Measurements from ENCODE around the gene WWC2. TPM values are rescaled to one million over a fixed set of nuclear protein-coding genes. Genes with fewer than 3 reads are reported as not detected.

WWC2 gene
- total RNA-seq, 1 experiment from 2014 or later, result 126 TPM

DNA sequence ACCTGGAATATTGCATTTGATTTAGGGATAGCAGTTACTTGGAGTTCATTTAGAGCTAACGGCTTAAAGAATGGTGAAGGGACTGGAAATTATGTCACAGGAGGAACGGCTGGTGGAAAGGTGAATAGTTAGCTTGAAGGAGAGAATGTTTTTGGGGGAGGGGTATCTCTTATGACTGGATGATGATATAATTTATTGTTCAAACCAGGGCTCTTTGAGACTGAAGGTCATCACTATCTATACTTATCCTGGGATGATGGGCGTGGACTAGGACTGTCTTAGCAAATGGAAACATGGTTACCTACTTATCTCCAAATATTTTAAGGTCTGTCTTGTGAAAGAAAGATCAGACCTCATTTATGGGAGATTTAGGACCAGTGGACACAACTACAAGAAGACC lies 30.1 kb downstream of the WWC2 start (continued):
- TF ChIP-seq, protein P1, sequence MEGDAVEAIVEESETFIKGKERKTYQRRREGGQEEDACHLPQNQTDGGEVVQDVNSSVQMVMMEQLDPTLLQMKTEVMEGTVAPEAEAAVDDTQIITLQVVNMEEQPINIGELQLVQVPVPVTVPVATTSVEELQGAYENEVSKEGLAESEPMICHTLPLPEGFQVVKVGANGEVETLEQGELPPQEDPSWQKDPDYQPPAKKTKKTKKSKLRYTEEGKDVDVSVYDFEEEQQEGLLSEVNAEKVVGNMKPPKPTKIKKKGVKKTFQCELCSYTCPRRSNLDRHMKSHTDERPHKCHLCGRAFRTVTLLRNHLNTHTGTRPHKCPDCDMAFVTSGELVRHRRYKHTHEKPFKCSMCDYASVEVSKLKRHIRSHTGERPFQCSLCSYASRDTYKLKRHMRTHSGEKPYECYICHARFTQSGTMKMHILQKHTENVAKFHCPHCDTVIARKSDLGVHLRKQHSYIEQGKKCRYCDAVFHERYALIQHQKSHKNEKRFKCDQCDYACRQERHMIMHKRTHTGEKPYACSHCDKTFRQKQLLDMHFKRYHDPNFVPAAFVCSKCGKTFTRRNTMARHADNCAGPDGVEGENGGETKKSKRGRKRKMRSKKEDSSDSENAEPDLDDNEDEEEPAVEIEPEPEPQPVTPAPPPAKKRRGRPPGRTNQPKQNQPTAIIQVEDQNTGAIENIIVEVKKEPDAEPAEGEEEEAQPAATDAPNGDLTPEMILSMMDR (IDR thresholded peaks at IDR 0.05), result no peak
- TF ChIP-seq, protein P2, sequence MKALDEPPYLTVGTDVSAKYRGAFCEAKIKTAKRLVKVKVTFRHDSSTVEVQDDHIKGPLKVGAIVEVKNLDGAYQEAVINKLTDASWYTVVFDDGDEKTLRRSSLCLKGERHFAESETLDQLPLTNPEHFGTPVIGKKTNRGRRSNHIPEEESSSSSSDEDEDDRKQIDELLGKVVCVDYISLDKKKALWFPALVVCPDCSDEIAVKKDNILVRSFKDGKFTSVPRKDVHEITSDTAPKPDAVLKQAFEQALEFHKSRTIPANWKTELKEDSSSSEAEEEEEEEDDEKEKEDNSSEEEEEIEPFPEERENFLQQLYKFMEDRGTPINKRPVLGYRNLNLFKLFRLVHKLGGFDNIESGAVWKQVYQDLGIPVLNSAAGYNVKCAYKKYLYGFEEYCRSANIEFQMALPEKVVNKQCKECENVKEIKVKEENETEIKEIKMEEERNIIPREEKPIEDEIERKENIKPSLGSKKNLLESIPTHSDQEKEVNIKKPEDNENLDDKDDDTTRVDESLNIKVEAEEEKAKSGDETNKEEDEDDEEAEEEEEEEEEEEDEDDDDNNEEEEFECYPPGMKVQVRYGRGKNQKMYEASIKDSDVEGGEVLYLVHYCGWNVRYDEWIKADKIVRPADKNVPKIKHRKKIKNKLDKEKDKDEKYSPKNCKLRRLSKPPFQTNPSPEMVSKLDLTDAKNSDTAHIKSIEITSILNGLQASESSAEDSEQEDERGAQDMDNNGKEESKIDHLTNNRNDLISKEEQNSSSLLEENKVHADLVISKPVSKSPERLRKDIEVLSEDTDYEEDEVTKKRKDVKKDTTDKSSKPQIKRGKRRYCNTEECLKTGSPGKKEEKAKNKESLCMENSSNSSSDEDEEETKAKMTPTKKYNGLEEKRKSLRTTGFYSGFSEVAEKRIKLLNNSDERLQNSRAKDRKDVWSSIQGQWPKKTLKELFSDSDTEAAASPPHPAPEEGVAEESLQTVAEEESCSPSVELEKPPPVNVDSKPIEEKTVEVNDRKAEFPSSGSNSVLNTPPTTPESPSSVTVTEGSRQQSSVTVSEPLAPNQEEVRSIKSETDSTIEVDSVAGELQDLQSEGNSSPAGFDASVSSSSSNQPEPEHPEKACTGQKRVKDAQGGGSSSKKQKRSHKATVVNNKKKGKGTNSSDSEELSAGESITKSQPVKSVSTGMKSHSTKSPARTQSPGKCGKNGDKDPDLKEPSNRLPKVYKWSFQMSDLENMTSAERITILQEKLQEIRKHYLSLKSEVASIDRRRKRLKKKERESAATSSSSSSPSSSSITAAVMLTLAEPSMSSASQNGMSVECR (CRISPR knock-in tag; IDR thresholded peaks at IDR 0.05; ENCODE audit: borderline replicate concordance), result no peak
- TF ChIP-seq, protein P3, sequence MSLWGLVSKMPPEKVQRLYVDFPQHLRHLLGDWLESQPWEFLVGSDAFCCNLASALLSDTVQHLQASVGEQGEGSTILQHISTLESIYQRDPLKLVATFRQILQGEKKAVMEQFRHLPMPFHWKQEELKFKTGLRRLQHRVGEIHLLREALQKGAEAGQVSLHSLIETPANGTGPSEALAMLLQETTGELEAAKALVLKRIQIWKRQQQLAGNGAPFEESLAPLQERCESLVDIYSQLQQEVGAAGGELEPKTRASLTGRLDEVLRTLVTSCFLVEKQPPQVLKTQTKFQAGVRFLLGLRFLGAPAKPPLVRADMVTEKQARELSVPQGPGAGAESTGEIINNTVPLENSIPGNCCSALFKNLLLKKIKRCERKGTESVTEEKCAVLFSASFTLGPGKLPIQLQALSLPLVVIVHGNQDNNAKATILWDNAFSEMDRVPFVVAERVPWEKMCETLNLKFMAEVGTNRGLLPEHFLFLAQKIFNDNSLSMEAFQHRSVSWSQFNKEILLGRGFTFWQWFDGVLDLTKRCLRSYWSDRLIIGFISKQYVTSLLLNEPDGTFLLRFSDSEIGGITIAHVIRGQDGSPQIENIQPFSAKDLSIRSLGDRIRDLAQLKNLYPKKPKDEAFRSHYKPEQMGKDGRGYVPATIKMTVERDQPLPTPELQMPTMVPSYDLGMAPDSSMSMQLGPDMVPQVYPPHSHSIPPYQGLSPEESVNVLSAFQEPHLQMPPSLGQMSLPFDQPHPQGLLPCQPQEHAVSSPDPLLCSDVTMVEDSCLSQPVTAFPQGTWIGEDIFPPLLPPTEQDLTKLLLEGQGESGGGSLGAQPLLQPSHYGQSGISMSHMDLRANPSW (CRISPR knock-in tag; conservative IDR thresholded peaks at IDR 0.05; ENCODE audit: low read depth), result no peak

DNA sequence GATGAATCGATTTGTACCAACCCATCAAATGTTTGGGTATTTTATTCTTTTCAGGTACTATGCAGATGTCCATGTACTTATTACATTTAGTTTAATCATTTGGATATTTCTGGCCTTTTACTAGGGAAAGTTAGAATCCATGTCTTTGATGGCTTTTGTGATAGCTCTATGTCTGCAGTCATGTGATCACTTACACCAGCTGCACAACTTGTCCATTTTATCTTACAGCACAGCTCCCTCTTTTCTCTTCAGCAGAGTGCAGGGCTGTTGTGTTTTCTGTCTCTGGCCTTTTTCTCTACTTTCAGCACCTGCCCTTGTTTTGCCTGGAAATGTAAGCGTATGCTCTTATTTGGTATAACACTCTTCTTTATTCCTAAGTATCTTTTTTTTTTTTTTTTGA lies 30.6 kb downstream of the WWC2 start:
- CTCF ChIA-PET, result interaction anchor here (0.8 kb wide), 1 partner anchor 56 kb away, joined by 3 read pairs; no protein-coding TSS in a partner anchor
- no peaks in the 10 kb centered on the region for H3K36me3 Mint-ChIP-seq
- H3K9me3 Mint-ChIP-seq, result no peaks in the 10 kb centered on the region
- DNase-seq (ENCODE audit: low spot score) (no peak), ATAC-seq (no peak)
- POLR2A ChIA-PET, result no interaction called here
- H3K27ac Mint-ChIP-seq, result peak overlapping the region; percentile 28; the same call in 1 of the 2 replicates
- H3K4me1 Mint-ChIP-seq, result peaks cover 48% of the 10 kb centered on the region
- no peak overlapping the region for H3K4me3 Mint-ChIP-seq
- no peaks in the 10 kb centered on the region for H3K27me3 Mint-ChIP-seq (ENCODE audit: low read depth)
- TF ChIP-seq, protein P4, sequence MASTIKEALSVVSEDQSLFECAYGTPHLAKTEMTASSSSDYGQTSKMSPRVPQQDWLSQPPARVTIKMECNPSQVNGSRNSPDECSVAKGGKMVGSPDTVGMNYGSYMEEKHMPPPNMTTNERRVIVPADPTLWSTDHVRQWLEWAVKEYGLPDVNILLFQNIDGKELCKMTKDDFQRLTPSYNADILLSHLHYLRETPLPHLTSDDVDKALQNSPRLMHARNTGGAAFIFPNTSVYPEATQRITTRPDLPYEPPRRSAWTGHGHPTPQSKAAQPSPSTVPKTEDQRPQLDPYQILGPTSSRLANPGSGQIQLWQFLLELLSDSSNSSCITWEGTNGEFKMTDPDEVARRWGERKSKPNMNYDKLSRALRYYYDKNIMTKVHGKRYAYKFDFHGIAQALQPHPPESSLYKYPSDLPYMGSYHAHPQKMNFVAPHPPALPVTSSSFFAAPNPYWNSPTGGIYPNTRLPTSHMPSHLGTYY (CRISPR knock-in tag; IDR thresholded peaks at IDR 0.05), result no peak
- TF ChIP-seq NR1H2 (CRISPR knock-in tag; IDR thresholded peaks at IDR 0.05), result no peak
- no peak for TF ChIP-seq SMAD3 (CRISPR knock-in tag; IDR thresholded peaks at IDR 0.05; ENCODE audit: borderline replicate concordance)
- TF ChIP-seq ZNF121 (CRISPR knock-in tag; IDR thresholded peaks at IDR 0.05), result no peak
- TF ChIP-seq JUN (CRISPR knock-in tag; IDR thresholded peaks at IDR 0.05), result no peak
- no peak for TF ChIP-seq RORB (CRISPR knock-in tag; IDR thresholded peaks at IDR 0.05)
- TF ChIP-seq ZNF138 (CRISPR knock-in tag; conservative IDR thresholded peaks at IDR 0.05), result no peak
- TF ChIP-seq, protein P5, sequence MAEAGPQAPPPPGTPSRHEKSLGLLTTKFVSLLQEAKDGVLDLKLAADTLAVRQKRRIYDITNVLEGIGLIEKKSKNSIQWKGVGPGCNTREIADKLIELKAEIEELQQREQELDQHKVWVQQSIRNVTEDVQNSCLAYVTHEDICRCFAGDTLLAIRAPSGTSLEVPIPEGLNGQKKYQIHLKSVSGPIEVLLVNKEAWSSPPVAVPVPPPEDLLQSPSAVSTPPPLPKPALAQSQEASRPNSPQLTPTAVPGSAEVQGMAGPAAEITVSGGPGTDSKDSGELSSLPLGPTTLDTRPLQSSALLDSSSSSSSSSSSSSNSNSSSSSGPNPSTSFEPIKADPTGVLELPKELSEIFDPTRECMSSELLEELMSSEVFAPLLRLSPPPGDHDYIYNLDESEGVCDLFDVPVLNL (CRISPR knock-in tag; IDR thresholded peaks at IDR 0.05; ENCODE audit: borderline replicate concordance, low read depth), result no peak
- TF ChIP-seq FOXK1 (CRISPR knock-in tag; IDR thresholded peaks at IDR 0.05), result no peak
- TF ChIP-seq, protein P6, sequence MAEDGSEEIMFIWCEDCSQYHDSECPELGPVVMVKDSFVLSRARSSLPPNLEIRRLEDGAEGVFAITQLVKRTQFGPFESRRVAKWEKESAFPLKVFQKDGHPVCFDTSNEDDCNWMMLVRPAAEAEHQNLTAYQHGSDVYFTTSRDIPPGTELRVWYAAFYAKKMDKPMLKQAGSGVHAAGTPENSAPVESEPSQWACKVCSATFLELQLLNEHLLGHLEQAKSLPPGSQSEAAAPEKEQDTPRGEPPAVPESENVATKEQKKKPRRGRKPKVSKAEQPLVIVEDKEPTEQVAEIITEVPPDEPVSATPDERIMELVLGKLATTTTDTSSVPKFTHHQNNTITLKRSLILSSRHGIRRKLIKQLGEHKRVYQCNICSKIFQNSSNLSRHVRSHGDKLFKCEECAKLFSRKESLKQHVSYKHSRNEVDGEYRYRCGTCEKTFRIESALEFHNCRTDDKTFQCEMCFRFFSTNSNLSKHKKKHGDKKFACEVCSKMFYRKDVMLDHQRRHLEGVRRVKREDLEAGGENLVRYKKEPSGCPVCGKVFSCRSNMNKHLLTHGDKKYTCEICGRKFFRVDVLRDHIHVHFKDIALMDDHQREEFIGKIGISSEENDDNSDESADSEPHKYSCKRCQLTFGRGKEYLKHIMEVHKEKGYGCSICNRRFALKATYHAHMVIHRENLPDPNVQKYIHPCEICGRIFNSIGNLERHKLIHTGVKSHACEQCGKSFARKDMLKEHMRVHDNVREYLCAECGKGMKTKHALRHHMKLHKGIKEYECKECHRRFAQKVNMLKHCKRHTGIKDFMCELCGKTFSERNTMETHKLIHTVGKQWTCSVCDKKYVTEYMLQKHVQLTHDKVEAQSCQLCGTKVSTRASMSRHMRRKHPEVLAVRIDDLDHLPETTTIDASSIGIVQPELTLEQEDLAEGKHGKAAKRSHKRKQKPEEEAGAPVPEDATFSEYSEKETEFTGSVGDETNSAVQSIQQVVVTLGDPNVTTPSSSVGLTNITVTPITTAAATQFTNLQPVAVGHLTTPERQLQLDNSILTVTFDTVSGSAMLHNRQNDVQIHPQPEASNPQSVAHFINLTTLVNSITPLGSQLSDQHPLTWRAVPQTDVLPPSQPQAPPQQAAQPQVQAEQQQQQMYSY (CRISPR knock-in tag; IDR thresholded peaks at IDR 0.05), result no peak
- no peak for TF ChIP-seq IRF2 (CRISPR knock-in tag; IDR thresholded peaks at IDR 0.05; ENCODE audit: borderline replicate concordance, low read depth)
- TF ChIP-seq, protein P7, sequence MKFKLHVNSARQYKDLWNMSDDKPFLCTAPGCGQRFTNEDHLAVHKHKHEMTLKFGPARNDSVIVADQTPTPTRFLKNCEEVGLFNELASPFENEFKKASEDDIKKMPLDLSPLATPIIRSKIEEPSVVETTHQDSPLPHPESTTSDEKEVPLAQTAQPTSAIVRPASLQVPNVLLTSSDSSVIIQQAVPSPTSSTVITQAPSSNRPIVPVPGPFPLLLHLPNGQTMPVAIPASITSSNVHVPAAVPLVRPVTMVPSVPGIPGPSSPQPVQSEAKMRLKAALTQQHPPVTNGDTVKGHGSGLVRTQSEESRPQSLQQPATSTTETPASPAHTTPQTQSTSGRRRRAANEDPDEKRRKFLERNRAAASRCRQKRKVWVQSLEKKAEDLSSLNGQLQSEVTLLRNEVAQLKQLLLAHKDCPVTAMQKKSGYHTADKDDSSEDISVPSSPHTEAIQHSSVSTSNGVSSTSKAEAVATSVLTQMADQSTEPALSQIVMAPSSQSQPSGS (CRISPR knock-in tag; IDR thresholded peaks at IDR 0.05; ENCODE audit: borderline replicate concordance, low read depth), result no peak
- TF ChIP-seq, protein P8, sequence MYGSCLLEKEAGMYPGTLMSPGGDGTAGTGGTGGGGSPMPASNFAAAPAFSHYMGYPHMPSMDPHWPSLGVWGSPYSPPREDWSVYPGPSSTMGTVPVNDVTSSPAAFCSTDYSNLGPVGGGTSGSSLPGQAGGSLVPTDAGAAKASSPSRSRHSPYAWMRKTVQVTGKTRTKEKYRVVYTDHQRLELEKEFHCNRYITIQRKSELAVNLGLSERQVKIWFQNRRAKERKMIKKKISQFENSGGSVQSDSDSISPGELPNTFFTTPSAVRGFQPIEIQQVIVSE (CRISPR knock-in tag; IDR thresholded peaks at IDR 0.05; ENCODE audit: borderline replicate concordance), result no peak
- TF ChIP-seq KAT7 (CRISPR knock-in tag; IDR thresholded peaks at IDR 0.05; ENCODE audit: borderline replicate concordance), result no peak
